Panc1 (cell line): ENCODE measurements around the gene RBM19. TPM values are rescaled to one million over a fixed set of nuclear protein-coding genes. Genes with fewer than 3 reads are reported as not detected.
A peak's percentile ranks its signal among the peaks of the same experiment; 100 is the strongest.

Source experiments
- ATAC-seq: fragments of 200-7000 bp; cut with Tn5 transposase; 2 replicates; pipeline ENCODE4 v1.9.1; 2020; ENCODE audit warnings: mild to moderate bottlenecking, moderate library complexity
- BruUV-seq: library from RNA; stranded (reverse); fragments of 400-500 nt; replicated peaks from 2 replicates; lab custom pipeline; 2021; lab: Mats Ljungman, UMichigan
- CTCF ChIA-PET: fragments of 300-600 bp; sonication (Branson Sonifier 250); formaldehyde crosslinking; loops from one replicate; lab custom pipeline; 2022; ENCODE audit warnings: antibody characterized with exemption; lab: Charles Lee
- POLR2A ChIA-PET: fragments of 300-600 bp; sonication (Branson Sonifier 250); formaldehyde crosslinking; loops from one replicate; lab custom pipeline; 2022; ENCODE audit warnings: antibody characterized with exemption; lab: Charles Lee
- DNase-seq: peaks from one replicate; pipeline ENCODE4 v3.0.0-alpha.2; 2010; ENCODE audit warnings: low read depth, low spot score
- H3K27ac ChIP-seq: 2 replicates; pipeline ENCODE4 v1.5.1; 2011; ENCODE audit warnings: mild to moderate bottlenecking, low read length, inconsistent platforms
- H3K27me3 ChIP-seq: fragments of 200-500 bp; sonication (Bioruptor generic); 2 replicates; pipeline ENCODE4 v1.6.0; 2014; ENCODE audit warnings: low read length, inconsistent platforms; ENCODE audit not compliant: control insufficient read depth, insufficient read depth
- H3K36me3 ChIP-seq: fragments of 200-500 bp; sonication (Bioruptor generic); 2 replicates; pipeline ENCODE4 v1.5.1; 2014; ENCODE audit warnings: inconsistent platforms, mild to moderate bottlenecking, low read length, moderate library complexity; ENCODE audit not compliant: control insufficient read depth, insufficient read depth
- H3K4me1 ChIP-seq: 2 replicates; pipeline ENCODE4 v1.5.1; 2011; ENCODE audit warnings: inconsistent platforms, mild to moderate bottlenecking, low read length, moderate library complexity; ENCODE audit not compliant: control insufficient read depth, insufficient read depth
- H3K4me3 ChIP-seq, 2 experiments: 2 replicates each; pipeline ENCODE4 v1.5.1; 2011 to 2012; ENCODE audit warnings: low read depth in 2 of 2, low read length in 2 of 2, mild to moderate bottlenecking in 2 of 2, inconsistent platforms in 1 of 2, moderate library complexity in 1 of 2
- H3K9me3 ChIP-seq: fragments of 200-500 bp; sonication (Bioruptor generic); 2 replicates; pipeline ENCODE4 v1.5.1; 2014; ENCODE audit warnings: low read depth, mild to moderate bottlenecking, inconsistent platforms, low read length, moderate library complexity; ENCODE audit not compliant: control insufficient read depth, insufficient read depth
- POLR2AphosphoS5 ChIP-seq: IDR thresholded peaks from 2 replicates; pipeline ENCODE4 v1.6.1; 2012; ENCODE audit warnings: mild to moderate bottlenecking, low read depth, low read length, moderate library complexity
- SIN3A ChIP-seq: IDR thresholded peaks from 2 replicates; pipeline ENCODE4 v1.6.1; 2012; ENCODE audit warnings: low read depth, mild to moderate bottlenecking, low read length, moderate library complexity, borderline replicate concordance; ENCODE audit not compliant: insufficient read depth
- TCF7L2 ChIP-seq: IDR thresholded peaks from 2 replicates; pipeline ENCODE4 v1.6.1; 2011; ENCODE audit warnings: mild to moderate bottlenecking, low read depth, low read length, inconsistent platforms
- in situ Hi-C: cut with HindIII; loops from 2 replicates; pipeline ENCODE4 v1.10.0; 2016; ENCODE audit warnings: low sequenced_read_pairs, low pct_unique_long_range_greater_than_20kb
- intact Hi-C: fragments of 100-400 bp; cut with micrococcal nuclease; formaldehyde crosslinking; loops from one replicate; pipeline ENCODE4 v1.10.0; 2022; ENCODE audit not compliant: unreplicated experiment
- total RNA-seq: library from RNA; stranded (reverse); gene quantifications from one replicate; pipeline ENCODE4 v1.2.1, GENCODE V29; 2021; ENCODE audit not compliant: unreplicated experiment
- TF ChIP-seq, protein P1 (sequence below): fragments of 450-650 bp; IDR thresholded peaks from 2 replicates; pipeline ENCODE4 v1.5.1; 2017; ENCODE audit warnings: mild to moderate bottlenecking
- TF ChIP-seq, protein P2 (sequence below), 2 experiments: IDR thresholded peaks; 2 replicates each; pipeline ENCODE4 v1.6.1; 2011 to 2012; ENCODE audit warnings: low read depth in 2 of 2, control low read depth in 1 of 2, low read length in 1 of 2, mild to moderate bottlenecking in 1 of 2, moderate library complexity in 1 of 2; ENCODE audit not compliant: insufficient read depth in 1 of 2

RBM19 gene
- total RNA-seq, 1 experiment from 2014 or later: 44.8 TPM

DNA sequence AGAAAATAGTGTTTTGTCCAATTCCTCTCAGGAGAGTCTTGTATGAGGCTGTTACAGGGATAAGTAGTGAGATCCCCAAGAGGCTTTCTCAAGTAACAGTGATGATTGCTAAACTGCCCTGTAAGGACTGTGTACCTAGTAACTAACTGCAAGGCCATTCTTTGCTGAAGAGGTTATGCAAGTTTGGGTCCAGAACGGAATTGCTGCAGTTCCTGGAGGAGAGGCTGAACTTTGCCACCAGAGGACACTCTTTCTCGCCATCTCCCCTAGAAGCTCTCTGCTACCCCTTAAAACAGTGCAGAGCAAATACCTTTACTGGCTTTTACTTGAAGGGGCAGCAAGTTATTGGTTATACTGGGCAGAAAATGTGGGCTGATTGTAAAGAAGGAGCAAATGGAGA lies 180.0 kb downstream of the RBM19 start:
- DNase-seq: no peak
- Histone ChIP-seq H3K9me3 (no peaks in the 10 kb centered on the region), H3K4me1 (no peaks in the 10 kb centered on the region; the same call in 1 of the 2 replicates), H3K4me3 (no peak overlapping the region), H3K27ac (no peak overlapping the region), H3K27me3 (peaks cover 6% of the 10 kb centered on the region; the same call in 1 of the 2 replicates), H3K36me3 (no peaks in the 10 kb centered on the region)
- TF ChIP-seq POLR2AphosphoS5: no peak
- TF ChIP-seq, protein P1, sequence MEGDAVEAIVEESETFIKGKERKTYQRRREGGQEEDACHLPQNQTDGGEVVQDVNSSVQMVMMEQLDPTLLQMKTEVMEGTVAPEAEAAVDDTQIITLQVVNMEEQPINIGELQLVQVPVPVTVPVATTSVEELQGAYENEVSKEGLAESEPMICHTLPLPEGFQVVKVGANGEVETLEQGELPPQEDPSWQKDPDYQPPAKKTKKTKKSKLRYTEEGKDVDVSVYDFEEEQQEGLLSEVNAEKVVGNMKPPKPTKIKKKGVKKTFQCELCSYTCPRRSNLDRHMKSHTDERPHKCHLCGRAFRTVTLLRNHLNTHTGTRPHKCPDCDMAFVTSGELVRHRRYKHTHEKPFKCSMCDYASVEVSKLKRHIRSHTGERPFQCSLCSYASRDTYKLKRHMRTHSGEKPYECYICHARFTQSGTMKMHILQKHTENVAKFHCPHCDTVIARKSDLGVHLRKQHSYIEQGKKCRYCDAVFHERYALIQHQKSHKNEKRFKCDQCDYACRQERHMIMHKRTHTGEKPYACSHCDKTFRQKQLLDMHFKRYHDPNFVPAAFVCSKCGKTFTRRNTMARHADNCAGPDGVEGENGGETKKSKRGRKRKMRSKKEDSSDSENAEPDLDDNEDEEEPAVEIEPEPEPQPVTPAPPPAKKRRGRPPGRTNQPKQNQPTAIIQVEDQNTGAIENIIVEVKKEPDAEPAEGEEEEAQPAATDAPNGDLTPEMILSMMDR: peak; percentile 46
- no peak for TF ChIP-seq TCF7L2
- intact Hi-C loops (no loop called here), in situ Hi-C loops (no loop called here)
- no peak for ATAC-seq
- ChIA-PET POLR2A (interaction anchor here (0.6 kb wide), 2 partner anchors 13 to 201 kb away, joined by 7 read pairs; no protein-coding TSS in a partner anchor), CTCF (no interaction called here)
- BruUV-seq: no TSS peak

DNA sequence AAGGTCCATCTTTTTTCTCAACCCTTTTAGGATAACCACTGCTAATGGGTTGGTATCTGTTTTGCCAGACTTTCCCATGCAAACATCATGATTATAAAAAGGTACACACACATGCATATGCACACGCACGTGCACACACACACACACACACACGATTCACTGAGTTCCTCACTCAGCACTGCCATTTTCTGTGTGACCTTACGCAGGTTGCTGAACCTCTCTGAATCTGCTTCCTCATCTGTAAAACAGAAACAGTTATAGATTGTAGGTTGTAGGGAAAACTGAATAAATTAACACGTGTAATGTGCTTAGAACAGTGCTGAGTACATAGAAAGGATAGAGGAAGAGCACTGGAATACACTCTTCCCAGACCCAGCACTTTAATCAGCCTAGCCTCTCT lies 182.3 kb downstream of the RBM19 start:
- H3K36me3 ChIP-seq: no peaks in the 10 kb centered on the region
- in situ Hi-C loops (no loop called here), intact Hi-C loops (no loop called here)
- POLR2A ChIA-PET: no interaction called here
- peaks cover 6% of the 10 kb centered on the region; the same call in 1 of the 2 replicates for H3K27me3 ChIP-seq
- no peak overlapping the region for H3K4me3 ChIP-seq
- no peaks in the 10 kb centered on the region; the same call in 1 of the 2 replicates for H3K4me1 ChIP-seq
- ATAC-seq (no peak), DNase-seq (no peak)
- H3K9me3 ChIP-seq: no peaks in the 10 kb centered on the region
- no TSS peak for BruUV-seq
- no peak overlapping the region for H3K27ac ChIP-seq
- TF ChIP-seq, protein P1: no peak
- TF ChIP-seq, protein P2, sequence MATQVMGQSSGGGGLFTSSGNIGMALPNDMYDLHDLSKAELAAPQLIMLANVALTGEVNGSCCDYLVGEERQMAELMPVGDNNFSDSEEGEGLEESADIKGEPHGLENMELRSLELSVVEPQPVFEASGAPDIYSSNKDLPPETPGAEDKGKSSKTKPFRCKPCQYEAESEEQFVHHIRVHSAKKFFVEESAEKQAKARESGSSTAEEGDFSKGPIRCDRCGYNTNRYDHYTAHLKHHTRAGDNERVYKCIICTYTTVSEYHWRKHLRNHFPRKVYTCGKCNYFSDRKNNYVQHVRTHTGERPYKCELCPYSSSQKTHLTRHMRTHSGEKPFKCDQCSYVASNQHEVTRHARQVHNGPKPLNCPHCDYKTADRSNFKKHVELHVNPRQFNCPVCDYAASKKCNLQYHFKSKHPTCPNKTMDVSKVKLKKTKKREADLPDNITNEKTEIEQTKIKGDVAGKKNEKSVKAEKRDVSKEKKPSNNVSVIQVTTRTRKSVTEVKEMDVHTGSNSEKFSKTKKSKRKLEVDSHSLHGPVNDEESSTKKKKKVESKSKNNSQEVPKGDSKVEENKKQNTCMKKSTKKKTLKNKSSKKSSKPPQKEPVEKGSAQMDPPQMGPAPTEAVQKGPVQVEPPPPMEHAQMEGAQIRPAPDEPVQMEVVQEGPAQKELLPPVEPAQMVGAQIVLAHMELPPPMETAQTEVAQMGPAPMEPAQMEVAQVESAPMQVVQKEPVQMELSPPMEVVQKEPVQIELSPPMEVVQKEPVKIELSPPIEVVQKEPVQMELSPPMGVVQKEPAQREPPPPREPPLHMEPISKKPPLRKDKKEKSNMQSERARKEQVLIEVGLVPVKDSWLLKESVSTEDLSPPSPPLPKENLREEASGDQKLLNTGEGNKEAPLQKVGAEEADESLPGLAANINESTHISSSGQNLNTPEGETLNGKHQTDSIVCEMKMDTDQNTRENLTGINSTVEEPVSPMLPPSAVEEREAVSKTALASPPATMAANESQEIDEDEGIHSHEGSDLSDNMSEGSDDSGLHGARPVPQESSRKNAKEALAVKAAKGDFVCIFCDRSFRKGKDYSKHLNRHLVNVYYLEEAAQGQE (IDR thresholded peaks at IDR 0.05; ENCODE audit: insufficient read depth in 1 of 2, low read depth in 2 of 2, low read length in 1 of 2): no peak
- TF ChIP-seq TCF7L2 (no peak), SIN3A (no peak), POLR2AphosphoS5 (no peak)
- CTCF ChIA-PET: no interaction called here
